Neural cell (in vitro differentiated cells): ENCODE data around the gene MT1HL1. TPM values are rescaled to one million over a fixed set of nuclear protein-coding genes. Genes with fewer than 3 reads are reported as not detected.

Source experiments
- H2AFZ ChIP-seq: fragments of 200-600, 300-800 bp; sonication (generic), shearing (Covaris generic); 2 replicates; pipeline ENCODE4 v1.6.0; 2014; ENCODE audit warnings: low read depth, mild to moderate bottlenecking, antibody characterized with exemption, low read length, moderate library complexity
- H3F3A ChIP-seq: fragments of 200-600 bp; shearing (Covaris generic); 2 replicates; pipeline ENCODE4 v1.6.1; 2016; ENCODE audit warnings: mild to moderate bottlenecking, moderate library complexity, mixed read lengths, antibody characterized with exemption, low read length; ENCODE audit not compliant: insufficient read depth, poor library complexity, severe bottlenecking
- H3K27ac ChIP-seq: fragments of 200-600, 300-800 bp; sonication (generic), shearing (Covaris generic); 2 replicates; pipeline ENCODE4 v1.5.1; 2014; ENCODE audit warnings: mild to moderate bottlenecking, low read length, moderate library complexity
- H3K27me3 ChIP-seq: fragments of 300-800, 200-600 bp; sonication (generic), shearing (Covaris generic); 2 replicates; pipeline ENCODE4 v1.6.0; 2014; ENCODE audit warnings: mild to moderate bottlenecking, low read depth, low read length, moderate library complexity; ENCODE audit not compliant: insufficient read depth
- H3K36me3 ChIP-seq: fragments of 300-800, 200-600 bp; sonication (generic), shearing (Covaris generic); 2 replicates; pipeline ENCODE4 v1.5.1; 2014; ENCODE audit warnings: mild to moderate bottlenecking, antibody characterized with exemption, low read length, moderate library complexity; ENCODE audit not compliant: insufficient read depth
- H3K4me2 ChIP-seq: fragments of 300-800, 200-600 bp; sonication (generic), shearing (Covaris generic); 2 replicates; pipeline ENCODE4 v1.6.0; 2014; ENCODE audit warnings: mild to moderate bottlenecking, low read length
- H3K4me3 ChIP-seq: fragments of 300-800, 200-600 bp; sonication (generic), shearing (Covaris generic); 2 replicates; pipeline ENCODE4 v1.5.1; 2014; ENCODE audit warnings: mild to moderate bottlenecking, low read length, moderate library complexity
- H3K79me2 ChIP-seq: fragments of 200-600 bp; shearing (Covaris generic); replicated peaks from 2 replicates; pipeline ENCODE4 v1.6.0; 2014; ENCODE audit warnings: mild to moderate bottlenecking, low read length, moderate library complexity; ENCODE audit not compliant: insufficient read depth
- H3K9ac ChIP-seq: fragments of 300-800, 200-600 bp; sonication (generic), shearing (Covaris generic); 2 replicates; pipeline ENCODE4 v1.6.1; 2016; ENCODE audit warnings: mild to moderate bottlenecking, low read length, mixed read lengths
- H3K9me2 ChIP-seq: fragments of 200-600 bp; shearing (Covaris generic); 2 replicates; pipeline ENCODE4 v1.6.1; 2016; ENCODE audit warnings: mild to moderate bottlenecking, low read length, mixed read lengths; ENCODE audit not compliant: insufficient read depth
- H3K9me3 ChIP-seq: fragments of 200-600, 300-800 bp; sonication (generic), shearing (Covaris generic); 2 replicates; pipeline ENCODE4 v1.6.1; 2016; ENCODE audit warnings: mild to moderate bottlenecking, mixed run types, low read length, moderate library complexity, mixed read lengths
- H4K20me1 ChIP-seq: fragments of 200-600 bp; shearing (Covaris generic); 2 replicates; pipeline ENCODE4 v1.6.1; 2016; ENCODE audit warnings: mild to moderate bottlenecking, mixed run types; ENCODE audit not compliant: insufficient read depth
- CTCF ChIP-seq: fragments of 450-650 bp; IDR thresholded peaks from 2 replicates; pipeline ENCODE4 v1.5.1; 2014; ENCODE audit warnings: antibody characterized with exemption, mild to moderate bottlenecking, moderate library complexity; ENCODE audit not compliant: poor library complexity, severe bottlenecking
- EP300 ChIP-seq: fragments of 450-650 bp; conservative IDR thresholded peaks from 2 replicates; pipeline ENCODE4 v1.6.1; 2014; ENCODE audit warnings: antibody characterized with exemption, mild to moderate bottlenecking, moderate library complexity; ENCODE audit not compliant: poor library complexity, severe bottlenecking
- EZH2 ChIP-seq: fragments of 200-600, 300-800 bp; shearing (Covaris generic), sonication (generic); IDR thresholded peaks from 2 replicates; pipeline ENCODE4 v1.6.1; 2014; ENCODE audit warnings: antibody characterized with exemption, low read length, borderline replicate concordance, mild to moderate bottlenecking; ENCODE audit not compliant: insufficient read depth, poor library complexity, severe bottlenecking
- MXI1 ChIP-seq: fragments of 450-650 bp; conservative IDR thresholded peaks from 2 replicates; pipeline ENCODE4 v1.6.1; 2014; ENCODE audit warnings: antibody characterized with exemption, mild to moderate bottlenecking; ENCODE audit not compliant: poor library complexity, severe bottlenecking
- POLR2AphosphoS5 ChIP-seq: IDR thresholded peaks from 2 replicates; pipeline ENCODE4 v1.6.1; 2012
- RAD21 ChIP-seq: fragments of 450-650 bp; conservative IDR thresholded peaks from 2 replicates; pipeline ENCODE4 v1.6.1; 2014; ENCODE audit warnings: antibody characterized with exemption, mild to moderate bottlenecking, moderate library complexity
- REST ChIP-seq: IDR thresholded peaks from 2 replicates; pipeline ENCODE4 v1.6.1; 2012; ENCODE audit warnings: borderline replicate concordance
- SMC3 ChIP-seq: fragments of 450-650 bp; conservative IDR thresholded peaks from 2 replicates; pipeline ENCODE4 v1.6.1; 2014; ENCODE audit warnings: antibody characterized with exemption, mild to moderate bottlenecking, moderate library complexity; ENCODE audit not compliant: poor library complexity
- TAF1 ChIP-seq: IDR thresholded peaks from 2 replicates; pipeline ENCODE4 v1.6.1; 2012; ENCODE audit warnings: low read depth
- polyA plus RNA-seq: library from polyadenylated mRNA; depleted of rRNA; stranded (reverse); fragments of >200 nt; gene quantifications from 2 replicates; pipeline ENCODE4 v1.2.3, GENCODE V29; 2014

The MT1HL1 gene
- polyA plus RNA-seq, 1 donor from 2014 or later: not detected

GRCh38 chr1:236957235-236957634 lies 47.0 kb downstream of the MT1HL1 start:
- no peaks in the 10 kb centered on the region for H3K9me2 ChIP-seq
- no peaks in the 10 kb centered on the region for H4K20me1 ChIP-seq
- H3K4me2 ChIP-seq: no peak overlapping the region
- no peak overlapping the region for H2AFZ ChIP-seq
- H3K36me3 ChIP-seq: no peaks in the 10 kb centered on the region
- no peak overlapping the region for H3K4me3 ChIP-seq
- H3K27me3 ChIP-seq: no peaks in the 10 kb centered on the region
- no peak for TF ChIP-seq TAF1
- TF ChIP-seq POLR2AphosphoS5: no peak
- no peak for TF ChIP-seq EZH2
- no peak for TF ChIP-seq SMC3
- no peak for TF ChIP-seq REST
- no peak for TF ChIP-seq RAD21
- TF ChIP-seq EP300: no peak
- no peak for TF ChIP-seq MXI1
- no peak for TF ChIP-seq CTCF
- no peak overlapping the region for H3K9ac ChIP-seq
- H3F3A ChIP-seq: no peaks in the 10 kb centered on the region
- H3K27ac ChIP-seq: no peak overlapping the region
- H3K9me3 ChIP-seq: no peaks in the 10 kb centered on the region
- no peaks in the 10 kb centered on the region for H3K79me2 ChIP-seq

Other genes starting within 250 kb of the MT1HL1 start
- 14.1 and 15.0 TPM in 2 replicates for gene MTR, start 209.1 kb downstream of the MT1HL1 start, polyA plus RNA-seq
- gene RYR2, start 37.7 kb upstream of the MT1HL1 start, polyA plus RNA-seq: 3.8 and 5.1 TPM in 2 replicates